HG02884 (cell line): Measurements from ENCODE around the gene HMMR.
"Not testable (repeated sequence)": the region's sequence is repeated elsewhere in the genome, so short reads cannot be mapped to it uniquely, and the experiment has no call there.

Source experiments
- ATAC-seq: cut with Tn5 transposase; IDR thresholded peaks from one replicate; pipeline ENCODE4 v1.9.1; 2021; ENCODE audit warnings: mild to moderate bottlenecking, moderate library complexity; ENCODE audit not compliant: unreplicated experiment

Gene HMMR

GRCh38 chr5:163460562-163461171, at the start of gene HMMR:
TSS of gene HMMR (plus strand) at chr5:163460632. CDS start at chr5:163460693, 61 bp downstream.
- ATAC-seq = no peak

GRCh38 chr5:163415673-163416072, 44.8 kb upstream of the HMMR start:
- ATAC-seq = not testable (repeated sequence)

GRCh38 chr5:163424836-163425235, 35.6 kb upstream of the HMMR start:
- ATAC-seq = no peak

GRCh38 chr5:163426128-163426527, 34.3 kb upstream of the HMMR start:
- not testable (repeated sequence) for ATAC-seq

- ATAC-seq = no peak
These were observed 27.9 kb upstream of the HMMR start for GRCh38 chr5:163432544-163432943.

- no peak for ATAC-seq
These were observed 27.2 kb upstream of the HMMR start for GRCh38 chr5:163433271-163433670.

GRCh38 chr5:163434401-163434866, 26.0 kb upstream of the HMMR start:
- ATAC-seq = no peak

GRCh38 chr5:163436515-163436914, 23.9 kb upstream of the HMMR start:
- no peak for ATAC-seq

- ATAC-seq = no peak
These were observed 23.5 kb upstream of the HMMR start for GRCh38 chr5:163437011-163437308.

GRCh38 chr5:163437309-163438182, 22.9 kb upstream of the HMMR start, which contains the start of gene CCNG1:
TSS of gene CCNG1 (plus strand) at chr5:163437595. CDS start at chr5:163439257, 1,662 bp downstream.
- peak; percentile 92 for ATAC-seq

- peak; percentile 17 for ATAC-seq
These were observed 21.4 kb upstream of the HMMR start for GRCh38 chr5:163439092-163439425.

GRCh38 chr5:163440954-163441353, 19.5 kb upstream of the HMMR start:
- no peak for ATAC-seq

- ATAC-seq = no peak
These were observed 15.9 kb upstream of the HMMR start for GRCh38 chr5:163444526-163444925.

GRCh38 chr5:163445345-163445744, 15.1 kb upstream of the HMMR start:
- no peak for ATAC-seq

- ATAC-seq = no peak
These were observed 13.2 kb upstream of the HMMR start for GRCh38 chr5:163447191-163447590.

- ATAC-seq = no peak
These were observed 12.6 kb upstream of the HMMR start for GRCh38 chr5:163447875-163448274.

GRCh38 chr5:163448491-163448890, 11.9 kb upstream of the HMMR start:
- ATAC-seq = no peak

- ATAC-seq = no peak
These were observed 8.9 kb upstream of the HMMR start for GRCh38 chr5:163451489-163451888.

GRCh38 chr5:163453705-163454104, 6.7 kb upstream of the HMMR start:
- ATAC-seq = no peak

GRCh38 chr5:163455406-163455805, 5.0 kb upstream of the HMMR start:
- ATAC-seq = not testable (repeated sequence)

- no peak for ATAC-seq
These were observed 4.3 kb upstream of the HMMR start for GRCh38 chr5:163456029-163456589.

- no peak for ATAC-seq
These were observed 3.6 kb upstream of the HMMR start for GRCh38 chr5:163456840-163457239.
